Mucosa of rectum (tissue), 2 donors: ENCODE data around the gene SAXO2.
"Not testable (repeated sequence)": the region's sequence is repeated elsewhere in the genome, so short reads cannot be mapped to it uniquely, and the experiment has no call there.

Source experiments
- H3K27ac ChIP-seq, 2 donors: one replicate each; pipeline ENCODE4 v1.7.0; 2013; ENCODE audit warnings: inconsistent platforms in 2 of 2, low read depth in 2 of 2, low read length in 2 of 2
- H3K27me3 ChIP-seq, 2 donors: one replicate each; pipeline ENCODE4 v1.7.0; 2013; ENCODE audit warnings: low read length in 2 of 2; ENCODE audit not compliant: control insufficient read depth in 2 of 2, insufficient read depth in 2 of 2
- H3K36me3 ChIP-seq, 2 donors: one replicate each; pipeline ENCODE4 v1.7.0; 2013; ENCODE audit warnings: low read length in 2 of 2; ENCODE audit not compliant: control insufficient read depth in 2 of 2, insufficient read depth in 2 of 2
- H3K4me1 ChIP-seq, 2 donors: one replicate each; pipeline ENCODE4 v1.7.0; 2013; ENCODE audit warnings: low read length in 2 of 2, mild to moderate bottlenecking in 1 of 2; ENCODE audit not compliant: control insufficient read depth in 2 of 2, insufficient read depth in 2 of 2
- H3K4me3 ChIP-seq, 2 donors: one replicate each; pipeline ENCODE4 v1.7.0; 2013; ENCODE audit warnings: low read length in 2 of 2
- H3K9ac ChIP-seq, 2 donors: one replicate each; pipeline ENCODE4 v1.7.0; 2013; ENCODE audit warnings: low read length in 2 of 2, low read depth in 1 of 2, mild to moderate bottlenecking in 1 of 2
- H3K9me3 ChIP-seq, 2 donors: one replicate each; pipeline ENCODE4 v1.7.0; 2013; ENCODE audit warnings: low read length in 2 of 2; ENCODE audit not compliant: control insufficient read depth in 2 of 2
- donor health status: healthy.
- donor health status: Normal muscosa, but diverticular disease.

Gene SAXO2

DNA sequence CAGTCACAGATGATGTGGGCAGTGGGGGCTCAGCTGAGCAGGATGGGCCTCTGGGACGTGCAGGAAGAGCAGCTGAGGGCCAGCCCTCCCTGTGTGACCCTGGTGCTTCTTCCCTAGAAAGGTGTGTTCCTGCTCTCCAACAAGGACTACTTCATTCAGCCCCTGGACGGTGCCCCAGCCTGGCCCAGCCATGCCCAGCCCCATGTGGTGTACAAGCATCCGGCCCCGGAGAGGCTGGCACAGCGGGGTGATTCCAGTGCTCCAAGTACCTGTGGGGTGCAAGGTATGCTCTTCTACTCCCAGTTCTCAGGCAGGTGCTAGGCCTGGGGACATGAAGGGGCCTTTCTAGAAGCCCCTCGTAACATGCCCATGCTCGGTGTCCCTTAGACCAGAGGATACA lies 38.3 kb downstream of the SAXO2 start:
- Histone ChIP-seq H3K27ac (no peak overlapping the region), H3K9ac (no peak overlapping the region), H3K4me3 (no peak overlapping the region), H3K9me3 (no peaks in the 10 kb centered on the region), H3K27me3 (no peaks in the 10 kb centered on the region), H3K36me3 (no peaks in the 10 kb centered on the region), H3K4me1 (peaks cover 0 to 2% of the 10 kb centered on the region in 2 donors)

DNA sequence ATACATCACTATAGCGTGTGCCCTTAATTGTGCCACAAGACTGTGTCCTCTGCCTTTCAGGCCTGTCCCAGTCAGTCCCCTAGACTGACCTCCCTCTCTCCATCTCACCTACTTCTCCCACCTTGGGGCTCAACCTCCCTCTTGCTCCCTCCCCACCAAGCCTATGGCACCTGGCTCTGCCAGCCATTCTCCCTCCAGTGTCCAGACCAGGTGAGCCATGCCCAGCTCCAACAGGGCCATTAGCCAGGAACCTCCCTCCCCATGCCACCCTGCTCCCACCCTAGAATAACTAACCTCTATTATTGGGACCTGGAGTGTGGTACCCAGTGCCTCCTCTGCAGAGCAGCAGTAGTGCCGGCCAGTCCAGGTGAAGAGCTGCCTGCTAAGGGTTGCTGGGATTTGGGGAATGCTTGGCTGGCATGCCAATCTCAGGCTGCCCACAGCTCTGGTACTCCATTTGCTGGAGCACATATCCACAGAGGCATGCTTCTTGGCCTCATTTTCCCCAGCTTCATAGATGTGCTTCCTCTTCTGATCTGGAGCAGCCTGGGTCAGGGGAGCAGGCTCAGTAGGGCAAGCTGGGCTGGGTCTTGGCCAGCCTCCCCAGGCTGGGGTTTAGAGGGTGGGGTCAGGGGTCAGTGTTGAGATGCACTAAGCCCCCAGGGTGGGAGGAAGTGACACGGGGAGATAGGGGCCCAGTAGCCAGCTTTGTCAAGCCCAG lies 38.8 kb downstream of the SAXO2 start:
- Histone ChIP-seq H3K4me3 (no peak overlapping the region), H3K36me3 (no peaks in the 10 kb centered on the region), H3K4me1 (peaks cover 0 to 2% of the 10 kb centered on the region in 2 donors), H3K27ac (no peak overlapping the region), H3K9me3 (no peaks in the 10 kb centered on the region), H3K27me3 (no peaks in the 10 kb centered on the region), H3K9ac (no peak overlapping the region)

DNA sequence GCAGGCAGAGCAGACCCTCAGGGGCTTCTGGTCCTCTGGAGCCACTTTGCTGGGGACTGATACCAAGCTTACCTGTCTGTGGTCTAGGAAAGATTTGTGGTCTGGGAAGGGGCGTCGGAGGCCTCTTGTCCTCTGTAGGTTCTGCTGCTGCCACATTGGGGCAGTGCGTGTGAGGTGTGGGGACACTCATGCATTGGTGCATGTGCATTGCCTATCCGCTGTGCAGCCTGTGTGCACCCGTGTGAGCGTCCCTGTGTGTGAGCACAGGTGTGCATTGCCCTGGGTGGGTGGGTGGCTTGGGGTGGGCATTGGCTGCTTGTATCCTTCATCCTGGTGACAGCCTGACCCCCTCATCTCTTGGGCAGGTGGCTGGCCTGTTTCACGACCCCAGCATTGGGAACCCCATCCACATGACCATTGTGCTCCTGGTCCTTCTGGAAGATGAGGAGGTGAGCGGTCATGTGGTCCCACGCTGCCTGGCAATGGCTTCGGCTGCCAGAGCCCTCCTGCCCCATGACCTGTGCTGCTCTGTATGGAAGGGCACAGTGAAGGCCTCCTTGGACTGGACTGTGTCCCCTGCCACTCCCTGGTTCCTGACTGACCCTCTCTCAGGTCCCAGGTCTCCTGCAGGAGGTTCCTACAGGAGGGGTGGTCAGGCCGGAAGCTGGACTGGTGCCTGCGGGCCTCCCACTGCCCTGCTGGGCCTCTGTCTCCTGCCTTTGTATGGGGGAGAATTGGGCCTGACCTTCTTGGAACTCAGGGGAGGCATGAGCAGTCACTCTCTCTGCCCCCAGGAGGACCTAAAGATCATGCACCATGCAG lies 41.5 kb downstream of the SAXO2 start:
- no peaks in the 10 kb centered on the region for H3K9me3 ChIP-seq
- H3K4me1 ChIP-seq = no peaks in the 10 kb centered on the region
- no peak overlapping the region for H3K4me3 ChIP-seq
- no peaks in the 10 kb centered on the region for H3K27me3 ChIP-seq
- H3K27ac ChIP-seq = no peak overlapping the region
- H3K9ac ChIP-seq = no peak overlapping the region
- H3K36me3 ChIP-seq = no peaks in the 10 kb centered on the region

DNA sequence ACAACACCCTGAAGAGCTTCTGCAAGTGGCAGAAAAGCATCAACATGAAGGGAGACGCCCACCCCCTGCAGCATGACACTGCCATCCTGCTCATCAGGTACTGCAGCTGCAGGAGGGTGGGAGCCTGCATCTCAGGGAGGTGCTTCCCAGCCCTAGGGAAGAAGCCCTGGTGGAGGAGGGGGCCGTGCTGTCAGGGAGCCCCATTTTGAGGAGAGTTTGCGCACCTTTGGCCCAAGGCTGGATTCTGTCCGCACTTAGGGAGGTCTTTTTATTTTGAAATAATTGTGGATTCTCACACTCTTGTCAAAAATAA lies 42.1 kb downstream of the SAXO2 start:
- no peaks in the 10 kb centered on the region for H3K36me3 ChIP-seq

DNA sequence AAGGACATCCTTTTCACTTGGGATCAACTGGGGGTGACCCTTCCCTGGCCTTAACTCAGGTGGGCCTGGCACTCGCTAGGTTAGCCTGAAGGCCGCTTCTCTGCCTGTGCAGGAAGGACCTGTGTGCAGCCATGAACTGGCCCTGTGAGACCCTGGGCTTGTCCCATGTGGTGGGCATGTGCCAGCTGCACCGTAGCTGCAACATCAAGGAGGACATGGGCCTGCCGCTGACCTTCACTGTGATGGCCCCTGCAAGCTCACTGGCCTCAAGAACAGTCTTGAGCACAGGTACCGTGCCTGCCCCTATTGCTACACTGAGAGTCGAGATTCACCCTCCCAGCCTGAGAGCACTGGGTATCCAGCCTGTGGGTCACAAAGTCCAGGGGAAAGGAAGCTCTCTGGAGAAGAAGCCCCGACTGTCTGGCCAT lies 43.0 kb downstream of the SAXO2 start:
- Histone ChIP-seq H3K9me3 (no peaks in the 10 kb centered on the region), H3K27me3 (no peaks in the 10 kb centered on the region), H3K36me3 (no peaks in the 10 kb centered on the region), H3K27ac (no peak overlapping the region), H3K4me3 (no peak overlapping the region), H3K9ac (no peak overlapping the region), H3K4me1 (no peaks in the 10 kb centered on the region)

More for the DNA sequence above, 42.1 kb downstream of the SAXO2 start:
- H3K27me3 ChIP-seq = no peaks in the 10 kb centered on the region
- no peak overlapping the region for H3K4me3 ChIP-seq
- H3K9me3 ChIP-seq = no peaks in the 10 kb centered on the region
- H3K4me1 ChIP-seq = no peaks in the 10 kb centered on the region
- no peak overlapping the region for H3K27ac ChIP-seq
- H3K9ac ChIP-seq = no peak overlapping the region

DNA sequence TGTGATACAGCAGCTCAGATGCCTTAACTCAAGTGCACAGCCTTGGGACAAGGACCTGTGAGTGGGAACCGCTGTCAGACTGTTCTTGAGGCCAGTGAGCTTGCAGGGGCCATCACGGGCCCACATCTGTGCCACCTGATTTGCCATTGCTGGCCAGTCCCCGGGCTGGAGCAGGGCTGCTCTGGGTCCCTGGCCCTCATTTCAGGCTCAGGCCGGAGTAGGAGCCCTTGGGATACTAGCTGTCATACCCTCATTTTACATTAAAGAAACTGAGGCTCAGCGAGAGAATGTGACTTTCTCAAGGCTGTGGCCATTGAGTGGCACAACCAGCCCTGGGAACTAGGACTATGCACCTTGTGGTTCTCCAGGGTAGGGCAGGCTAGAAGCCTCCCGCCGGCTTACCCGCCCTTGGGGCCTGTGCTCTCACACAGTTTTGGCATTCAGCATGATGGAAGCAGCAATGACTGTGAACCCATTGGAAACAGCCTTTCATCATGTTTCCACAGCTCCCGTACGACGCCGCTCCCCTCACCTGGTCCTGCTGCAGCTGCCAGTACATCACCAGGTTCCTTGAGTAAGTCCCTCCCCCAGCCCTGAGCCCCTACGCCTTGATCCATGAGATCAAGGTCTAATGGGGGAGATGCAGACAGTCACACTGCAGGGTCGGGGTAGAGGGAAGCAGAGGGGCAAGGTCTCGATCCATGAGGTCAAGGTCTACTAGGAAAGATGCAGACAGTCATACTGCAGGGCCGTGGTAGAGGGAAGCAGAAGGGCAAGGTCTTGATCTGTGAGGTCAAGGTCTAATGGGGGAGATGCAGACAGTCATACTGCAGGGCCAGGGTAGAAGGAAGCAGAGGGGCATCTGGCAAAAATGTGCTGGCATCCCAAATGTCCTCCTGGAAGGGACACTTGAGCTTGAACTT lies 44.4 kb downstream of the SAXO2 start:
- no peaks in the 10 kb centered on the region for H3K36me3 ChIP-seq
- no peak overlapping the region for H3K27ac ChIP-seq
- H3K4me1 ChIP-seq = no peaks in the 10 kb centered on the region
- H3K9ac ChIP-seq = no peak overlapping the region
- no peaks in the 10 kb centered on the region for H3K27me3 ChIP-seq
- H3K4me3 ChIP-seq = no peak overlapping the region
- no peaks in the 10 kb centered on the region for H3K9me3 ChIP-seq

DNA sequence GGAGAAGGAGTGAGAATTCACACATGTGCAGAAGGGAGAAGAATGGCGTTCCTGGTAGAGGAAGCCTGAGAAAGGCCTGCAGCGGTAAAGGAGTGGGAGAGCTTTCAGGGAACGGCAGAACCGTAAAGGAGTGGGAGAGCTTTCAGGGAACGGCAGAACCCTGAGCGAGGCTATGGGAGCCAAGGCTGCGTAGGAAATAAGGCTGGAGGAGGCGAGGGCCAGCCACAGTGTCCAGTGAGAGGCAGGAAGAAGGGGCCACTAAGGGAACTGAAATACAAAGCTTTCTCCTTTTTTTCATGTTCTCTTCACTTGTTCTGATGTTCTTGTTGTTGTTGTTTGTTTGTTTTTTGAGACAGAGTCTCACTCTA lies 45.1 kb downstream of the SAXO2 start:
- Histone ChIP-seq H3K9ac (no peak overlapping the region), H3K27me3 (no peaks in the 10 kb centered on the region), H3K36me3 (no peaks in the 10 kb centered on the region), H3K27ac (no peak overlapping the region), H3K4me3 (no peak overlapping the region), H3K9me3 (no peaks in the 10 kb centered on the region), H3K4me1 (no peaks in the 10 kb centered on the region)

DNA sequence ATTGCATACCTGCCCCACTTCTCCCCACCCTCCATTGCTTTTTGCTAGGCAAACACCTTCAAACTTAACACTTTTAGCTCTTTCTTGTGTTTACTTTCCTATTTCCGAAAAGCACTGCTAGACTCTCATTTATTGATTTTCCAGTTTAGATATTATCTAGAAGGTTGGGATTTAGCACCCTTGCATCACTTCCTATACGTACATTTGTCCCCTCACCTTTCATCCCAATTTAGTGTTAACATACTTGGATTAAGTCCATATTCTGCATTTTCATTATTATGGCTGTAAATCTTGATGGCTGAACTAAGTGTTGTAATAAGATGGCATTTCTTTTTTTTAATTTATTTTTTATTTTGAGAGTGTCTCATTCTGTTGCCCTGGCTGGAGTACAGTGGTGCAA lies 47.2 kb downstream of the SAXO2 start:
- H3K27me3 ChIP-seq = no peaks in the 10 kb centered on the region
- H3K27ac ChIP-seq = no peak overlapping the region
- no peak overlapping the region for H3K4me3 ChIP-seq
- H3K9ac ChIP-seq = no peak overlapping the region
- H3K4me1 ChIP-seq = no peaks in the 10 kb centered on the region
- H3K9me3 ChIP-seq = no peaks in the 10 kb centered on the region
- H3K36me3 ChIP-seq = no peaks in the 10 kb centered on the region

DNA sequence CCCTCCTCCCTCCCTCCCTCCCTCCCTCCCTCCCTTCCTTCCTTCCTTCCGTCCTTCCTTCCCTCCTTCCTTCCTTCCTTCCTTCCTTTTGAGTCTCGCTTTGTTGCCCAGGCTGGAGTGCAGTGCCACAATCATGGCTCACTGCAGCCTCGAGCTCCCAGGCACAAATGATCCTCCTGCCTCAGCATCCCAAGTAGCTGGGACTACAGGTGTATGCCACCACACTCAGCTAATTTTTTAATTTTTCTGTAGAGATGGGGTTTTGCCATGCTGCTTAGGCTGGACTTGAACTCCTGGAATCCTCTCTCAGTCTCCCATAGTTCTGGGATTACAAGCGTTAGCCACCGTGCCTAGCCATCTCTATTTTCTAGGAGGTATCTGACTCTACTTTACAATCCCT lies 48.7 kb downstream of the SAXO2 start:
- H3K4me3 ChIP-seq, H3K27me3 ChIP-seq, H3K9me3 ChIP-seq, H3K27ac ChIP-seq, H3K4me1 ChIP-seq, H3K36me3 ChIP-seq, H3K9ac ChIP-seq: not testable (repeated sequence)
